ENCODE data around the gene SLC1A2.

SLC1A2 gene

DNA sequence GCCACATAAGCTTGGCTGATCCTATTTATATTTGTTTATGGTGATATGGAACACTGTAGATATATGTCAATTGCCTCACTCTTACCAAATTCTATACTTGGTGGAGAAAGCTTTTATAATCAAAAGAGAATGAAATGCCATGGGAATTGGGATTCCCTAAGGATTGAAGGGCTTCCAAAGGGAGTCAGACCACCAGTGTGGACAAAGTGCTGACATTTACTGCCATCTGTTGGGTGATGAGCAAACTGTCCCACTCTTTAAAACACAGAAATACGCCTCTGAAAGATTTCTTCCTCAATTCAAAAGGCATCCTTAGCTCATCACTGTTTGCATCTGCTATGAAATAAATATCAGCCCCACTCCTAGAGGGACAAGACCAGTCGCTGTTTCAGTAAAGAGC is 7.1 kb downstream of the SLC1A2 start:
- no peak for DNase-seq

- no peak for DNase-seq
These were observed 12.3 kb downstream of the SLC1A2 start for GRCh38 chr11:35407041-35407440.

- DNase-seq = no peak
These were observed 15.0 kb downstream of the SLC1A2 start for GRCh38 chr11:35404388-35404775.

DNA sequence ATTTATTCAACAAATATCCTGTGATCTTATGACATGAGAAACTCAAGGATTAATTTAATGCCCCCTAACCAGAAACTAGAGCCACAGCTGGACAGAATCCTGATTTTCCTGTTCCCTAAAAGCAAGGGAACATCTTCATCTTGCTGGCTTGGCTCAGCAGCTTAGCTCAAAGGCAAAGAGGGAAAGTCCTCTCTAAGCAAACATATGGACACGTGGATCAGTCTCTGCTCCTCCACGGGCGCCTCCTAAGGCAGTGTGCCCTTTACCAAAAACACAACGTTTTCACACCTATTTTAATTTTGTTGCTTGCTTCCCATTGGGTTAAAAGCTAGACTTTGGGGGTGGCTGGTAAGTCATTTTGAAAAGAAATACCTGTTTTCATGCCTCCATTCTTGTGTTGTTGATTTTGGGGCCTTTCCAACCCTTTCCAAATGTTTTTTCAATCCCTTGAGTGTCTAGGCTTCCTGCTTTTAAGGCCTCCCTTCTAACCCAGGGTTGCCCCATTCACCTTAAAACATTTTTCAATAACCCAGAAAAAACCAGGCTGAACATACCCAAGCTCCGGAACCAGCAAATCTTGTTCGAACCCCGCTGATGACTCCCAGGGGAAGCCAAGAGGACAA is 15.5 kb downstream of the SLC1A2 start:
- DNase-seq = no peak

GRCh38 chr11:35402751-35403660 is 16.4 kb downstream of the SLC1A2 start:
- no peak for DNase-seq

- no peak for DNase-seq
These were observed 20.5 kb downstream of the SLC1A2 start for GRCh38 chr11:35398881-35399280.

- no peak for DNase-seq
These were observed 24.4 kb downstream of the SLC1A2 start for GRCh38 chr11:35394941-35395340.

- no peak for DNase-seq
These were observed 26.3 kb downstream of the SLC1A2 start for GRCh38 chr11:35393098-35393497.

DNA sequence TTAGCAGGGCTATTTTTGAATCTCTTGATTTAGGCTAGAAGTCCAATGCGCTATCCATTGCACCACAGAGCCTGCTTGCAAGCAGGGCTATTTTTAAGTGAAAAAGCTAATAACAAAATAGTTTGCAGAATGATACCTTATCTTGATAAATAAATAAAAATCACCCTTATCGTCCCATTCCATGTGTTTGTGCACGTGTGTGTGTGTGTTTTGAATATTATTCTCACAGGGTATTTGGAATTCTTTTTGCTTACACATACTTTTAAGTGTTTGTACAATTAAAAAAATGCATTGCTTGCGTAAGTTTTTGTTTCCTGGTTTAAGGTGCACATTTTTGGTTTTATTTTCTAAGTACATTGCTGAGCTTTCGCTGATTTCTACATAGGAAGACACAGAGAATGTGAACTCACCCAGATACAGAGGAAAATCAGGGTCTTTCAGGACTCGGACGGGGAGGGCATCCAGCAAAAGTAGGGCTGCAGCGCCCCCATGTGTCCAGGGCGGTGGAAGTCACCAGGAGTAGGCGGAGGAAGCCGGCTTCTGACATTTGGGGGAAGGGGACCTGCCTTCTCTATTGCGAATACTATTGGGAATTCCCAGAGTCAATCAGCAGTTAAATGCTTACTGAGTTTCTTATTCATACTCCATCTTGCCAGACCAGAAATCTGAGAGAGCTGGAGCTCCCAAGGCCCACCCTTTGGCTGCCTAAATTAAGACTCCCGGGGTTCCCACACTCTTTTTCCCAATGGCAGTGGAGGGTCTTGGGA is 27.3 kb downstream of the SLC1A2 start:
- peak; percentile 89 for DNase-seq

DNA sequence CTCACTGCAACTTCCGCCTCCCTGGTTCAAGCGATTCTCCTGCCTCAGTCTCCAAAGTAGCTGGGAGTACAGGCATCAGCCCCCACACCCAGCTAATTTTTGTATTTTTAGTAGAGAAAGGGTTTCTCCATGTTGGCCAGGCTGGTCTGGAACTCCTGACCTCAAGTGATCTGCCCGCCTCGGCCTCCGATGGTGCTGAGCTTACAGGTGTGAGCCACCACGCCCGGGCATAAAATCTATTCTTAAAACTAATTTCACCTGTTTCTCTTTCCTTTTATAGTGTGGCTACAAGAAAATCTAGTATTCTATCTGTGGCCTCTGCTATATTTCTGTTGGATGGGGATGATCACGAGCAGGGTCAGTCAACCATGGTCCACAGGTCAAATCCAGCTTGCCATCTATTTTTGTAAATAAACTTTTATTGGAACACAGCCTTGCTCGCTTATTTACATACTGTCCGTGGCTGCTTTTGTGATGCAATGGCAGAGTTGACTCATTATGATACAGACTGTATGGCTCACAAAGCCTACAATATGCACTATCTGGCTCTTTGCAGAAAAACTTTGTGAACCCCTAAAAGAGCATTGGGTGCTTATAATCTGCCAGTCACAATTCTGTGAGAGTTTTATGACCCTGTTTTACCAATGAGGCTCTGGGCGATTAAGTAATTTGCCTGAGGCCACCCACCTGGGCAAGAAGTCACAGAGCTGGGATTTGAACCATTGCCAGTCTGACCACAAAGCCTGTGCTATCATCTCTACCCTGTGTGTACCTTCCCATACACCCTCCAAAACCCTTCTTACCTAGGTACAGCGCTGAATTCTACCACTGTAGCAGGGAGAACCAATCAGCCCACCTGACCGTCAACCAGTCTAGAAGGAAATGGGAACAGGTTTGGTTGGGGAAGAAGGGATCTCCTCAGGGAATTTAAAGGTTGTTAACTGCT is 28.3 kb downstream of the SLC1A2 start:
- no peak for DNase-seq

GRCh38 chr11:35389897-35390465 is 29.4 kb downstream of the SLC1A2 start:
- no peak for DNase-seq

DNA sequence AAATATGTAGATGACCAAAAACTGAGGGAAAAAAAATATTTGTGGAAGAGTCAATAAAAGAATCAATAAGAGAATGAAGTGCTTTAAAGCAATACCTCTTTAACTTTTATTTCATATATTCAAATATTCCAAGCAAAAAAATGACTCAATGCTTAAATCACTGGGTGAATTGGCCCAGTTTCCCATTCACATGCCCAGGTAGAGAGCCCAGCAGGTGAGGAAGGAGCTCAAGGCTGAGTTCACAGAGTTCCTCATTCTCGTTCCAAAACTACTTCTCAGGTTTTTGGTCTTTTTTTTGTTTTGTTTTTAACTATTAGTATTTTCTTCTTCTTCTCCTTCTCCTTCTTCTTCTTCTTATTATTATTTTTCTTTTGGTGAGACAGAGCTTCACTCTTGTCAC is 30.2 kb downstream of the SLC1A2 start:
- DNase-seq = no peak

DNA sequence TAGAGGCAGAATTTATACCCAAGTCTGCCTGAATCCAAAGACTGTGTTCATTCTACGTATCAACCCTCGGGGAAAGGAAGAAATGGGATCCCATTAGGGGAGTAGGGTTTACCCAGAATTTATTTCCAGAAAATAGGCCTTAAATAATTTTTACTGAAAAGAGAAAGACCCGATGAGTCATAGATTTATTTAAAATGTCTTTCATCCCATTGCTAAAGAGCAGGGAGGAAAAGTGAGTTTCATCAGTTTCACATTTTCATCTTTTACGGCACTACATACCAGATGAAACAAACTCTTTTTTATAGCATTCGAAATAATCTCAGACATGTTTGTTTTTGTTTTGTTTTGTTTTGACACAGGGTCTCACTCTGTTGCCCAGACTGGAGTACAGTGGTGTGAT is 31.3 kb downstream of the SLC1A2 start:
- no peak for DNase-seq

DNA sequence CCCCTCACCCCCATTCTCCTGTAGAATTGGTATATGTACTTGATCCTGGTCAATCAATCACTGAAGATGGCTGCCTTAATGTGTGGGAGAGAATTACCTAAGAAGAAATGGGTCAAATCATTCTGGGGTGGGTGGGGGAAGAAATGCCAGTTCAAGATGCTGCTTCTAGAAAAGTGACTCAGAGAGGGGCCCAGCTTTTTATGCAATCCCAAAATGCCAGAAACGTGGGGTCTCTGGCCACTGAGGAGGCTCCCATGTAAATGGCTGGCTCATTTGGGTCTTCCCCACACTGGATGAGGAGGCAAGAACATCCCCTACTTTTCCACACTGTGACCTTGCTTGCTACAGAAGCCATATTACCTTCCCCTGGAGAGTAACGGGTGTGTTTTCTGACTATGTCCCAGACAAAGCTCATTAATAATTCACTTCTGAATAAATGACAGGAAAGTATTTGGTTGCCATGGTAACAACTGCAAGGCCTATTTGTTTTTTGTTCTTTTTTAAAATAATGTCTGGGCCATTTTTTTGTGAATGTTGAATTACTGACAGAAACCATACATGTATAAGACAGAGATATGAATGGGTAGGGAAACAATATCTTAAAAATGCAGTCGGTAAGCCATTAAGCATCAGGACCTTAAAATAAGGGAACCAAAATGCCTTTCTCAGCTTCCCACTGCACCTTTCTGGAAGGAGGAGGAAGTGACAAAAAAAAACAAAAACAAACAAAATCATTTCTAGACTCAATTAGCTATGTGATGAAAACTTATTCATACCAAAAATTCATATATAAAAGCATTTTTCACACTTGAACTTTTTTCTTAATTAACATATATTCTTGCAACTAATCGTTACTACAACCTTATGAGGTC is 32.0 kb downstream of the SLC1A2 start:
- DNase-seq = no peak

DNA sequence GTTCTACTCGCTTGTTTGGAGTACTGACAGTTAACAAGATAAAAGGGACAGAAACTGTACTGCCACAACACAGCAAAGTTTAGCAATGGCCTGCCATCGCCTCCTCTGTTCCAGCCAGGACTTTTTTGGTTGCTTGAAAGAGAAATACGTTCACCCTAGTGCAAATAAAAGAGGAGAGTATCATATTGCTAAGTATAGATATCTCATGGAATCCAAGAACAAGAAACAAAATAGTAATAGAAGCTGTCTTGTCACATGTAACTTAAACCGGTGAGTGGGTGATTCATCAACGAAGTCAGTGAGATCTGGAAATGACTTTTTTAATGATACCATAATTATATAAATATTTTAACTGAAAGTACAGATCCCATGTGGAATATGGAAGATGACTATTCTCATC is 35.4 kb downstream of the SLC1A2 start:
- DNase-seq = no peak

DNA sequence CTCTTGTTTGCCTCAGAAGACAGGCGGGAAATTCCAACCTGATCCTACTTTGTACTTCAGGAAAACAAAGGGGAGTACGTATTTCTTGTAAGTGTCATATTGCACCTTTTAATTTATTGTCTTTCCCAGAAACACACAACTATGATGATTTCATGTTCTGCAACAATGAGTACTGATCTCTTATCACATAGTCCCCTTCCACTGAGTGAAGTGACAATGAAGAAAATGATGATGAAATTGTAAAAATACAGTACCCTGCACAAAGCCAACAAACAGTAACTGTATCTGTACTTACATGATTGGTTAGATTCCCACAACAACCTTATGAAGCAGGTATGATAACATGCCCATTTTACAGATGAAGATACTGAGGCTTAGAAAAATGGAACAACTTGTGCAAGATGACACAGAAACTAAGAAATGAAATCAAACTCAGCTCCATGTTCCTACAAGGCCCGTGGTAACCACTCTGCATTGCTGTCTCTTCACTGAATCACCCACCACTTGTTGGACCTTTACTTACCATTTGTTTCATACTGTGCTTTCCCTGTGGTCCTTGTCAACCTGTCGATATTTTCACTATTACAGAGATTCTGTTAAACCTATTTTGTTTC is 37.5 kb downstream of the SLC1A2 start:
- DNase-seq = no peak

- no peak for DNase-seq
These were observed 38.8 kb downstream of the SLC1A2 start for GRCh38 chr11:35380603-35381002.

DNA sequence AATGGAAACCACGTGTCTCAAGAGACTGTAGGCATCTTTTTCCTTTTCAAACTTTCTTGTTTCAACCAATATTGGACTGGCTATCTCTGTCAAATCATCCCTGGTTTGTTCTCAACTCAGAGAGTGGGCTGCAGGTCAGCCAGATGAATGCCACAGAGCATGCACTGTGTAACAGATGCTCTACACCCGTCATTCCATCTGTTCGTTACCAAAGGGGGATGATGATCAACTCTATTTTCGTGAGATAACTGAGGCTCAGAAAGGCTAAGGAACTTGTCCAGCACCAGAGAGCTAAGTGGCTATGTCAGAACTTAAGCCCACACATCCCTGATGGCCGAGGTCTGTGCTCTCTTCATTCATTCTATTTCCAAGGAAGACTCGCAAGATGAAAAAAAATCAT is 42.1 kb downstream of the SLC1A2 start:
- DNase-seq = no peak

GRCh38 chr11:35376613-35377012 is 42.7 kb downstream of the SLC1A2 start:
- no peak for DNase-seq

DNA sequence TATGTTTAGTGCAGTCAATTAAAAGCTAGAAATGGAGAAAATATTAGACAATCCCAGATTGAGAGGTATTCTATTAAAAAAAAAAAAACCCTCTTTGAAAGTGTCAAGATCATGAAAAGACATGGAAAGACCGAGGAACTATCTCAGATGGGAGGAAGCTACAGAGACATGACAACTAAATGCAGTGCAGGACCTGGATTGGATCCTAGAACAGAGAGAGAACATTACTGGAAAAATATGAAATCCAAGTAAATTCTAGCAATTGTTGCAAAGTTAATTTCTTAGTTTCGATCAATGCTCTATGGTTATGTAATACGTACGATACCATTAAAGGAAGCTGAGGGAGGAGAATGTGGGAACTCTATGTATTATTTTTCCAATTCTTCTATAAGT is 43.2 kb downstream of the SLC1A2 start:
- no peak for DNase-seq
